ENCODE measurements around the gene AOPEP.

The AOPEP gene

GRCh38 chr9:94899464-94900221, 173.1 kb downstream of the AOPEP start:
- Histone ChIP-seq H3K4me1 (ENCODE audit: control insufficient read depth, low read length) (no peaks in the 10 kb centered on the region), H3K4me3 (ENCODE audit: low read length) (no peak overlapping the region), H3K9me2 (replicated peaks; ENCODE audit: control insufficient read depth, low read length) (no peaks in the 10 kb centered on the region), H3F3A (ENCODE audit: control insufficient read depth, insufficient read depth) (no peaks in the 10 kb centered on the region), H3K27ac (ENCODE audit: low read depth, low read length) (no peak overlapping the region), H3K4me2 (ENCODE audit: low read length) (no peak overlapping the region), H3K9me3 (ENCODE audit: control insufficient read depth, insufficient read depth, low read length) (no peaks in the 10 kb centered on the region), H3K27me3 (ENCODE audit: control insufficient read depth, low read length) (no peaks in the 10 kb centered on the region), H4K20me1 (ENCODE audit: control insufficient read depth, insufficient read depth, low read depth, low read length) (no peaks in the 10 kb centered on the region), H3K79me2 (ENCODE audit: control insufficient read depth, low read length) (no peaks in the 10 kb centered on the region), H3K36me3 (ENCODE audit: control insufficient read depth, low read length) (no peaks in the 10 kb centered on the region)
- TF ChIP-seq EZH2phosphoT487 (IDR thresholded peaks at IDR 0.05; ENCODE audit: borderline replicate concordance, low read length) (no peak), CTCF (IDR thresholded peaks at IDR 0.05; ENCODE audit: low read depth, low read length, poor library complexity, severe bottlenecking) (no peak)

GRCh38 chr9:94900222-94901018, 173.9 kb downstream of the AOPEP start:
- H3K27ac ChIP-seq (ENCODE audit: low read depth, low read length) = no peak overlapping the region
- H3K4me3 ChIP-seq (ENCODE audit: low read length) = no peak overlapping the region

GRCh38 chr9:94901019-94901363, 174.5 kb downstream of the AOPEP start:
- TF ChIP-seq CTCF (IDR thresholded peaks at IDR 0.05; ENCODE audit: low read depth, low read length, poor library complexity, severe bottlenecking) (no peak), EZH2phosphoT487 (IDR thresholded peaks at IDR 0.05; ENCODE audit: borderline replicate concordance, low read length) (no peak)
- no peak overlapping the region for H3K4me3 ChIP-seq (ENCODE audit: low read length)
- no peaks in the 10 kb centered on the region for H3K9me2 ChIP-seq (replicated peaks; ENCODE audit: control insufficient read depth, low read length)
- no peaks in the 10 kb centered on the region for H3K36me3 ChIP-seq (ENCODE audit: control insufficient read depth, low read length)
- no peak overlapping the region for H3K4me2 ChIP-seq (ENCODE audit: low read length)
- H3K27me3 ChIP-seq (ENCODE audit: control insufficient read depth, low read length) = no peaks in the 10 kb centered on the region
- no peaks in the 10 kb centered on the region for H3K79me2 ChIP-seq (ENCODE audit: control insufficient read depth, low read length)
- no peaks in the 10 kb centered on the region for H3K4me1 ChIP-seq (ENCODE audit: control insufficient read depth, low read length)
- H3K9me3 ChIP-seq (ENCODE audit: control insufficient read depth, insufficient read depth, low read length) = no peaks in the 10 kb centered on the region
- no peaks in the 10 kb centered on the region for H3F3A ChIP-seq (ENCODE audit: control insufficient read depth, insufficient read depth)
- H4K20me1 ChIP-seq (ENCODE audit: control insufficient read depth, insufficient read depth, low read depth, low read length) = no peaks in the 10 kb centered on the region
- no peak overlapping the region for H3K27ac ChIP-seq (ENCODE audit: low read depth, low read length)

More at GRCh38 chr9:94900222-94901018, 173.9 kb downstream of the AOPEP start:
- TF ChIP-seq EZH2phosphoT487 (IDR thresholded peaks at IDR 0.05; ENCODE audit: borderline replicate concordance, low read length) (no peak), CTCF (IDR thresholded peaks at IDR 0.05; ENCODE audit: low read depth, low read length, poor library complexity, severe bottlenecking) (no peak)
- Histone ChIP-seq H3K9me2 (replicated peaks; ENCODE audit: control insufficient read depth, low read length) (no peaks in the 10 kb centered on the region), H3K36me3 (ENCODE audit: control insufficient read depth, low read length) (no peaks in the 10 kb centered on the region), H3K9me3 (ENCODE audit: control insufficient read depth, insufficient read depth, low read length) (no peaks in the 10 kb centered on the region), H4K20me1 (ENCODE audit: control insufficient read depth, insufficient read depth, low read depth, low read length) (no peaks in the 10 kb centered on the region), H3K4me2 (ENCODE audit: low read length) (no peak overlapping the region), H3F3A (ENCODE audit: control insufficient read depth, insufficient read depth) (no peaks in the 10 kb centered on the region), H3K27me3 (ENCODE audit: control insufficient read depth, low read length) (no peaks in the 10 kb centered on the region), H3K4me1 (ENCODE audit: control insufficient read depth, low read length) (no peaks in the 10 kb centered on the region), H3K79me2 (ENCODE audit: control insufficient read depth, low read length) (no peaks in the 10 kb centered on the region)

Measured in DOHH2 (cell line).